HepG2 (cell line): ENCODE data around the gene SRRT. TPM values are rescaled to one million over a fixed set of nuclear protein-coding genes. Genes with fewer than 3 reads are reported as not detected.

Experiments used
- CCAR2 ChIP-seq: fragments of 200-400 bp; formaldehyde crosslinking; optimal IDR thresholded peaks from 2 replicates; pipeline ENCODE3; 2018; ENCODE audit warnings: low read depth, mild to moderate bottlenecking, low read length, moderate library complexity
- CSRNP1 ChIP-seq: sonication (generic); formaldehyde crosslinking; IDR thresholded peaks from 2 replicates; pipeline ENCODE4 v1.8.1; 2023; ENCODE audit warnings: mild to moderate bottlenecking, missing genetic modification reagents
- FOXA3 ChIP-seq: IDR thresholded peaks from 2 replicates; pipeline ENCODE4 v1.6.1; 2016; ENCODE audit warnings: missing genetic modification reagents, missing compliant biosample characterization
- FOXK2 ChIP-seq: fragments of 450-650 bp; IDR thresholded peaks from 2 replicates; pipeline ENCODE4 v1.6.1; 2016
- MIXL1 ChIP-seq: IDR thresholded peaks from 2 replicates; pipeline ENCODE4 v1.6.1; 2016
- NFAT5 ChIP-seq: sonication (generic); formaldehyde crosslinking; IDR thresholded peaks from 2 replicates; pipeline ENCODE4 v1.4.0; 2020; ENCODE audit warnings: missing genetic modification reagents
- POGK ChIP-seq: sonication (generic); formaldehyde crosslinking; conservative IDR thresholded peaks from 2 replicates; pipeline ENCODE4 v1.8.0; 2022; ENCODE audit warnings: mild to moderate bottlenecking, moderate library complexity, missing genetic modification reagents
- PRMT3 ChIP-seq: sonication (generic); formaldehyde crosslinking; IDR thresholded peaks from 2 replicates; pipeline ENCODE4 v1.8.1; 2022; ENCODE audit warnings: low read depth, mild to moderate bottlenecking, moderate library complexity, missing genetic modification reagents, borderline replicate concordance
- RBAK ChIP-seq: sonication (generic); formaldehyde crosslinking; IDR thresholded peaks from 2 replicates; pipeline ENCODE4 v1.5.1; 2020; ENCODE audit warnings: mild to moderate bottlenecking, missing genetic modification reagents
- SP5 ChIP-seq: IDR thresholded peaks from 2 replicates; pipeline ENCODE4 v1.6.1; 2016; ENCODE audit warnings: low read depth, borderline replicate concordance
- TCF12 ChIP-seq, 2 experiments: fragments of 450-650 bp in 1 of 2; sonication (generic) in 1 of 2; formaldehyde crosslinking in 1 of 2; IDR thresholded peaks; 2 replicates each; pipeline versions ENCODE4 v1.6.1 to v1.8.0; 2017 to 2022; ENCODE audit warnings: antibody characterized with exemption in 1 of 2, mild to moderate bottlenecking in 1 of 2, missing genetic modification reagents in 1 of 2, moderate library complexity in 1 of 2
- WIZ ChIP-seq: sonication (generic); formaldehyde crosslinking; IDR thresholded peaks from 2 replicates; pipeline ENCODE4 v1.5.1; 2020; ENCODE audit warnings: mild to moderate bottlenecking, missing genetic modification reagents
- ZIK1 ChIP-seq: sonication (generic); formaldehyde crosslinking; IDR thresholded peaks from 2 replicates; pipeline ENCODE4 v1.5.0; 2020; ENCODE audit warnings: mild to moderate bottlenecking, low read depth, missing genetic modification reagents, borderline replicate concordance
- ZNF136 ChIP-seq: sonication (generic); formaldehyde crosslinking; IDR thresholded peaks from 2 replicates; pipeline ENCODE4 v1.8.1; 2022; ENCODE audit warnings: low read depth, mild to moderate bottlenecking, moderate library complexity, missing genetic modification reagents
- ZNF326 ChIP-seq: sonication (generic); formaldehyde crosslinking; IDR thresholded peaks from 2 replicates; pipeline ENCODE4 v1.4.0; 2020; ENCODE audit warnings: missing genetic modification reagents, borderline replicate concordance
- ZNF350 ChIP-seq: sonication (generic); formaldehyde crosslinking; IDR thresholded peaks from 2 replicates; pipeline ENCODE4 v1.4.0; 2020; ENCODE audit warnings: mild to moderate bottlenecking, low read depth, missing genetic modification reagents, borderline replicate concordance
- ZNF550 ChIP-seq: sonication (generic); formaldehyde crosslinking; IDR thresholded peaks from 2 replicates; pipeline ENCODE4 v1.4.0; 2020; ENCODE audit warnings: mild to moderate bottlenecking, missing genetic modification reagents, borderline replicate concordance
- ZNF713 ChIP-seq: sonication (generic); formaldehyde crosslinking; IDR thresholded peaks from 2 replicates; pipeline ENCODE4 v1.4.0; 2020; ENCODE audit warnings: mild to moderate bottlenecking, missing genetic modification reagents
- ZNF768 ChIP-seq: sonication (generic); formaldehyde crosslinking; IDR thresholded peaks from 2 replicates; pipeline ENCODE4 v1.4.0; 2020; ENCODE audit warnings: missing genetic modification reagents
- polyA plus RNA-seq, 8 experiments: library from polyadenylated mRNA; depleted of rRNA in 3 of 8; stranded (reverse) in 7 of 8; unstranded in 1 of 8; fragments of >200 nt; fragmentation: Illumina TruSeq in 4 of 8; extraction: Trizol in 4 of 8; gene quantifications; 2 replicates each; pipeline versions ENCODE4 v1.2.1 to v1.2.3, GENCODE V29; 2011 to 2016; ENCODE audit warnings: low read depth in 4 of 8, missing spikeins in 1 of 8, mixed read lengths in 1 of 8; ENCODE audit not compliant: insufficient read depth in 1 of 8
- total RNA-seq, 5 experiments: library from RNA; depleted of rRNA; stranded (reverse); fragments of >200 nt; fragmentation: Illumina TruSeq; extraction: Trizol; gene quantifications; 2 replicates each; pipeline ENCODE4 v1.2.3, GENCODE V29; 2016; ENCODE audit warnings: low read depth in 1 of 5
- TF ChIP-seq, protein P1 (sequence below): IDR thresholded peaks from 2 replicates; pipeline ENCODE4 v1.6.1; 2012; ENCODE audit warnings: inconsistent platforms

The SRRT gene
- total and polyA plus RNA-seq, 2 of the 13 experiments (the other 11 are each of a cell fraction or from before 2014, with no cell fraction given): 26.2 to 106 TPM

GRCh38 chr7:100888988-100889750 is 14.3 kb downstream of the SRRT start, which contains the start of gene UFSP1 (continued):
- peak; percentile 90 for TF ChIP-seq NFAT5 (CRISPR knock-in tag)
- TF ChIP-seq ZNF136 (CRISPR knock-in tag): 0 out of 2 replicates have a peak, but pooled peaks have one; percentile 56
- no peak for TF ChIP-seq PRMT3
- TF ChIP-seq POGK (CRISPR knock-in tag): peak; percentile 90
- 0 out of 2 replicates have a peak, but pooled peaks have one; percentile 14 for TF ChIP-seq FOXA3 (CRISPR knock-in tag)
- peak; percentile 64; the same call in 1 of the 2 replicates for TF ChIP-seq CSRNP1 (CRISPR knock-in tag)
- no peak for TF ChIP-seq TCF12 (IDR thresholded peaks at IDR 0.05)
- TF ChIP-seq TCF12 (CRISPR knock-in tag; IDR thresholded peaks at IDR 0.05): peak; percentile 84; the same call in 1 of the 2 replicates
- TF ChIP-seq ZIK1 (CRISPR knock-in tag): 0 out of 2 replicates have a peak, but pooled peaks have one; percentile 74
- TF ChIP-seq, protein P1, sequence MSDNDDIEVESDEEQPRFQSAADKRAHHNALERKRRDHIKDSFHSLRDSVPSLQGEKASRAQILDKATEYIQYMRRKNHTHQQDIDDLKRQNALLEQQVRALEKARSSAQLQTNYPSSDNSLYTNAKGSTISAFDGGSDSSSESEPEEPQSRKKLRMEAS: peak; percentile 95
- no peak for TF ChIP-seq RBAK (CRISPR knock-in tag)
- TF ChIP-seq ZNF326: 0 out of 2 replicates have a peak, but pooled peaks have one; percentile 68
- peak; percentile 40; the same call in 1 of the 2 replicates for TF ChIP-seq ZNF350 (CRISPR knock-in tag)
- TF ChIP-seq FOXK2: no peak
- peak; percentile 50; the same call in 1 of the 2 replicates for TF ChIP-seq ZNF768 (CRISPR knock-in tag)
- TF ChIP-seq CCAR2: no peak
- TF ChIP-seq ZNF550 (CRISPR knock-in tag): 0 out of 2 replicates have a peak, but pooled peaks have one; percentile 48
- peak; percentile 12; the same call in 1 of the 2 replicates for TF ChIP-seq SP5 (CRISPR knock-in tag)
- peak; percentile 71; the same call in 1 of the 2 replicates for TF ChIP-seq ZNF713
- TF ChIP-seq WIZ: 0 out of 2 replicates have a peak, but pooled peaks have one; percentile 48
- TF ChIP-seq MIXL1: no peak
